IPS-20b (cell line): ENCODE results near the gene PLEKHA7.
"Not testable (repeated sequence)": the region's sequence is repeated elsewhere in the genome, so short reads cannot be mapped to it uniquely, and the experiment has no call there.

ENCODE experiments used
- H3K27ac ChIP-seq: one replicate; pipeline ENCODE4 v1.5.1; 2013; ENCODE audit warnings: low read length
- H3K27me3 ChIP-seq: 2 replicates; pipeline ENCODE4 v1.6.1; 2013; ENCODE audit warnings: mild to moderate bottlenecking, low read length, inconsistent platforms; ENCODE audit not compliant: insufficient read depth
- H3K36me3 ChIP-seq: 2 replicates; pipeline ENCODE4 v1.6.1; 2013; ENCODE audit warnings: low read depth, mild to moderate bottlenecking, inconsistent platforms, low read length, moderate library complexity; ENCODE audit not compliant: insufficient read depth
- H3K4me1 ChIP-seq: 2 replicates; pipeline ENCODE4 v1.6.1; 2013; ENCODE audit warnings: mild to moderate bottlenecking, control low read depth, inconsistent platforms, low read length, moderate library complexity; ENCODE audit not compliant: insufficient read depth
- H3K4me3 ChIP-seq: 2 replicates; pipeline ENCODE4 v1.5.1; 2013; ENCODE audit warnings: mild to moderate bottlenecking, low read length, inconsistent platforms
- H3K9ac ChIP-seq: 2 replicates; pipeline ENCODE4 v1.6.1; 2013; ENCODE audit warnings: low read depth, mild to moderate bottlenecking, inconsistent platforms, low read length, moderate library complexity
- H3K9me3 ChIP-seq: 2 replicates; pipeline ENCODE4 v1.6.1; 2013; ENCODE audit warnings: mild to moderate bottlenecking, low read depth, low read length, inconsistent platforms; ENCODE audit not compliant: insufficient read depth

PLEKHA7 gene

DNA sequence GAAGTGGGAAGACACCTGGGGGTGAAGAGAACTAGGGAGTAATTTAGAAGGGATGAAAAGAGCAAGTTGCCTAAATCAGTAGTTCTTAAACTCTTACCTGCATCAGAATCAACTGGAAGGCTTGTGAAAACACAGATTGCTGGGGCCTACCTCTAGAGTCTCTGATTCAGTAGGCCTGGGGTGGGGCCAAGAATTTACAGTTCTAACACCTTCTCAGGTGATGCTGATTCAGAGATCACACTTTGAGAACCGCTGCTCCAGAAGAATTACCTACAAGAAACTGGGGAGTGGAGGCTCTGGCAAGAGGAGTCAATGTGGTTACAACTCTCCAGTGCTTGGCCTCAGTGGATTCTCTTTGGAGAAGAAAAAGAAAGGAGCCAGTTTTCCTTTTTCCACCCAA, 147.1 kb downstream of the PLEKHA7 start:
- peaks cover 7% of the 10 kb centered on the region; the same call in 1 of the 2 replicates for H3K36me3 ChIP-seq
- no peak overlapping the region for H3K9ac ChIP-seq
- no peaks in the 10 kb centered on the region for H3K9me3 ChIP-seq
- no peak overlapping the region for H3K27ac ChIP-seq
- H3K4me1 ChIP-seq, result no peaks in the 10 kb centered on the region
- no peaks in the 10 kb centered on the region for H3K27me3 ChIP-seq
- no peak overlapping the region for H3K4me3 ChIP-seq

DNA sequence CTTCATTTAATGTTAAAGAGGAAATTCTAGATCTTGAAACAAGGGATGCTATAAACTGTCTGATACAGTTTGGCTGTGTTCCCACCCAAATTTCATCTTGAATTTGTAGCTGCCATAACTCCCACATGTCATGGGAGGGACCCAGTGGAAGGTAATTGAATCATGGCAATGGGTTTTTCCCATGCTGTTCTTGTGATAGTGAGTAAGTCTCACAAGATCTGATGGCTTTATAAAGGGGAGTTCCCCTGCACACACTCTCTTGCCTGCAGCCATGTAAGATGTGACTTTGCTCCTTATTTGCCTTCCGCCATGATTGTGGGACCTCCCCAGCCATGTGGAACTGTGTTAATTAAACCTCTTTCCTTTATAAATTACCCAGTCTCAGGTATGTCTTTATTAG, 149.8 kb downstream of the PLEKHA7 start:
- not testable (repeated sequence) for H3K4me1 ChIP-seq, H3K9ac ChIP-seq, H3K27me3 ChIP-seq, H3K27ac ChIP-seq, H3K4me3 ChIP-seq, H3K36me3 ChIP-seq, H3K9me3 ChIP-seq

- no peak overlapping the region for H3K4me3 ChIP-seq
- no peaks in the 10 kb centered on the region for H3K4me1 ChIP-seq
- peaks cover 5% of the 10 kb centered on the region; the same call in 1 of the 2 replicates for H3K36me3 ChIP-seq
- H3K27me3 ChIP-seq, result no peaks in the 10 kb centered on the region
- H3K9ac ChIP-seq, result no peak overlapping the region
- H3K9me3 ChIP-seq, result no peaks in the 10 kb centered on the region
- no peak overlapping the region for H3K27ac ChIP-seq
These were observed 150.8 kb downstream of the PLEKHA7 start for GRCh38 chr11:16863389-16863788.

- H3K4me1 ChIP-seq, result no peaks in the 10 kb centered on the region
- H3K9me3 ChIP-seq, result no peaks in the 10 kb centered on the region
- no peaks in the 10 kb centered on the region for H3K27me3 ChIP-seq
- no peak overlapping the region for H3K4me3 ChIP-seq
- H3K36me3 ChIP-seq, result no peaks in the 10 kb centered on the region
- H3K27ac ChIP-seq, result no peak overlapping the region
- no peak overlapping the region for H3K9ac ChIP-seq
These were observed 151.5 kb downstream of the PLEKHA7 start for GRCh38 chr11:16862726-16863125.

- H3K36me3 ChIP-seq, result no peaks in the 10 kb centered on the region
- H3K4me1 ChIP-seq, result no peaks in the 10 kb centered on the region
- no peak overlapping the region for H3K4me3 ChIP-seq
- H3K27ac ChIP-seq, result no peak overlapping the region
- no peaks in the 10 kb centered on the region for H3K9me3 ChIP-seq
- H3K9ac ChIP-seq, result no peak overlapping the region
- H3K27me3 ChIP-seq, result no peaks in the 10 kb centered on the region
These were observed 152.4 kb downstream of the PLEKHA7 start for GRCh38 chr11:16861862-16862261.

DNA sequence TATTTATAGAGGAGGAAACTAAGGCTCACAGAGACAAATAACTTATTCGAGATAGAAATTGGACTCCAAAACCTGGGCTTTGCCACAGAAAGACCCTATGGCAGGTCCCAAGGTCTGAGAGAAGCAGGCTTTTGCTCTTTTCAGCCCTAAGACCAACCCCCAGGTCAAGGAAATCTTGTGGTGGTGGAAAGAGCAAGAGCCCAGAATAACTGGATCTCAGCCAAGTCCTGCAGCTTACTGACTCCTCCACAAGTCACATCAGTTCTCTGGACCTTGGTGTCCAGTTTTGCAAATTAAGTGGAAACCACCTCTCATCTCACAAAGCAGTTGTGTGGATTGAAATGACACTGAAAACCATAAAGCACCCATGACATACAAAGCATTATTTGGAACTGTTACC, 153.6 kb downstream of the PLEKHA7 start:
- Histone ChIP-seq H3K9me3 (no peaks in the 10 kb centered on the region), H3K9ac (no peak overlapping the region), H3K36me3 (0 out of 2 replicates have a peak, but pooled peaks cover 1% of the 10 kb centered on the region), H3K27me3 (no peaks in the 10 kb centered on the region), H3K27ac (no peak overlapping the region), H3K4me3 (no peak overlapping the region), H3K4me1 (no peaks in the 10 kb centered on the region)

GRCh38 chr11:16859651-16860050, 154.6 kb downstream of the PLEKHA7 start:
- Histone ChIP-seq H3K36me3 (0 out of 2 replicates have a peak, but pooled peaks cover 8% of the 10 kb centered on the region), H3K27me3 (no peaks in the 10 kb centered on the region), H3K9me3 (no peaks in the 10 kb centered on the region), H3K4me3 (no peak overlapping the region), H3K27ac (no peak overlapping the region), H3K9ac (no peak overlapping the region), H3K4me1 (no peaks in the 10 kb centered on the region)

DNA sequence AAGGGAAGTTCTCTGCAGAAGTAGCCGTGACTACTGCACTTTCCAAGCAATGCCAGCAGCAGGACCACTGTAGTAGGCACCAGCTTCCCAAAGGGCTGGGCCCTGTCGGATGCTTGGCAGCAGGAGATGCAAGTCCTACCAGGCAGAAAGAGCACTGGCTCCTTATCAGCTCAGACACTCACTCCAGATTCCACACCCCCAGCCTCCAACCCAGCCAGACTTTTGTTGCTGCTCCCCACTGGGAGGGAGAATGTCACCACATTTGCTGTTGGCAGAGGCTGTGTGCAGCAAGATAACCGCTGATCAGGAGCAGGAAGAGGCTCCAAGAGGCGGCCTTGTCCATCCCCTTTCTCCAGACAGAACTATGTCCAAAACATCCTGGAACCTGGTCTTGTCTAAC, 157.0 kb downstream of the PLEKHA7 start:
- Histone ChIP-seq H3K9ac (no peak overlapping the region), H3K9me3 (no peaks in the 10 kb centered on the region), H3K4me1 (no peaks in the 10 kb centered on the region), H3K36me3 (peaks cover 16% of the 10 kb centered on the region; the same call in 1 of the 2 replicates), H3K27me3 (no peaks in the 10 kb centered on the region), H3K27ac (no peak overlapping the region), H3K4me3 (no peak overlapping the region)

DNA sequence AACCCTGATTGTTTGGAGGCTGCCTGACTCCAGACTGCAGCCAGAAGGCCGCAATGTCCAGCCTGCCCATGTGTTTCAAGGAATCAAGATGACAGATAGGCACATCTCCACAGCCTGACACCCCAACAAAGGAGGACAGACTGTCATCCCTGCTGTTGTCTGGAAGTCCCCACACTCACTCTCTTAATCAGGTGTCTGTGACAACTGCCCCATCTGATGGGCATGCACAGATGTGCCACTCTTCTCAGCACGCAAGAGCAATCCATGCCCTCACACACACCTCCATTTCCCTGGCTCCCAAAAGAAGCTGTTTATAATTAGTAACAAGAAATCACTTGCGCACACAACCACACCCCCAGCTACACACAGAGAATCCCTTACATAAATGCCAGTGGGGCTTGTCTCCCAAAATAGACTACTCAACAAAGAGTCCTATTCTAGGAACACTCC, 158.2 kb downstream of the PLEKHA7 start:
- Histone ChIP-seq H3K9ac (no peak overlapping the region), H3K9me3 (no peaks in the 10 kb centered on the region), H3K36me3 (peaks cover 17% of the 10 kb centered on the region), H3K4me3 (no peak overlapping the region), H3K4me1 (no peaks in the 10 kb centered on the region), H3K27ac (no peak overlapping the region), H3K27me3 (no peaks in the 10 kb centered on the region)

DNA sequence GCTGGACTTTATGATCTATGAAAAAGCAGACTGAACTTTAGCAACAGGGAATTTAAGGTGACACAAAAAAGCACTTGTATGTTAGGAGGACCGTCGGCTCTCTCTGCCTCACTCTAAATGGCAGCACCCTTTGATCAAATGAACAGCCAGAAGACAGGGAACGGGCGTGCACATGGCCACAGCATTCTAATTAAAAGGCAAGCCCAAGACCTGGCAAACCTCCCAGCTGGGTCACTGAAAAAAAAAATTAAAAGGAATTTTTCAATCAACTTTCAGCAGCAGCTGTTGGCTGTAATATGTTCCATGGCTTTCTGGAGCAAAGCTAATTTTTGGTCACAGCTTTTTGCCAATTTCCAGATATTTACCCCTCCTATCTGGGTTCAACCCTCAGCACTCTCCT, 159.2 kb downstream of the PLEKHA7 start:
- Histone ChIP-seq H3K4me1 (no peaks in the 10 kb centered on the region), H3K27ac (no peak overlapping the region), H3K4me3 (no peak overlapping the region), H3K36me3 (peaks cover 27% of the 10 kb centered on the region), H3K9me3 (no peaks in the 10 kb centered on the region), H3K9ac (no peak overlapping the region), H3K27me3 (no peaks in the 10 kb centered on the region)

GRCh38 chr11:16853859-16854258, 160.4 kb downstream of the PLEKHA7 start:
- H3K9ac ChIP-seq, result no peak overlapping the region

DNA sequence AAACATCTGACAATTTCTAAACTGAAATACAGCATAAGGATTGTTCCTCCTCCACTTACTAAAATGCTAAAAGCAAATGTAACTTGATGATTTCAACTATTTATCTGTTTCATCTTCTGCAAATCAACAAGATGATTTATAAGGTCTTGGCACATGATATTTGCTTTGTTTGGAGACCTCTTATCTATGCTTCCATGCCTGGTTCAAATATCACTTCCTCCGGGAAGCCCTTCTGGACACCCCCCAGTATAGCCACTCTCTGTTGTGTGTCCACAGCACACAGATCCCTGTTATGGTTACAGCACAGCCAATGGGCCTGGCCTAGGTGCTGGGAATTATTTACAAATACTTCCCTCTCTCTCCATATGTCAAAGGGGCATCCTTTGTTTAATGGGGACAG, 160.9 kb downstream of the PLEKHA7 start:
- no peaks in the 10 kb centered on the region for H3K9me3 ChIP-seq
- no peak overlapping the region for H3K27ac ChIP-seq
- no peaks in the 10 kb centered on the region for H3K4me1 ChIP-seq
- H3K27me3 ChIP-seq, result no peaks in the 10 kb centered on the region
- no peak overlapping the region for H3K9ac ChIP-seq
- peaks cover 33% of the 10 kb centered on the region for H3K36me3 ChIP-seq
- no peak overlapping the region for H3K4me3 ChIP-seq

More at GRCh38 chr11:16853859-16854258, 160.4 kb downstream of the PLEKHA7 start:
- Histone ChIP-seq H3K9me3 (no peaks in the 10 kb centered on the region), H3K4me3 (no peak overlapping the region), H3K27me3 (no peaks in the 10 kb centered on the region), H3K36me3 (peaks cover 33% of the 10 kb centered on the region), H3K4me1 (no peaks in the 10 kb centered on the region), H3K27ac (no peak overlapping the region)

GRCh38 chr11:16846305-16846704, 167.9 kb downstream of the PLEKHA7 start:
- Histone ChIP-seq H3K9me3 (no peaks in the 10 kb centered on the region), H3K27me3 (no peaks in the 10 kb centered on the region), H3K4me3 (no peak overlapping the region), H3K9ac (no peak overlapping the region), H3K36me3 (peaks cover 23% of the 10 kb centered on the region), H3K27ac (no peak overlapping the region), H3K4me1 (no peaks in the 10 kb centered on the region)
